Ureter (tissue), 1 donor: ENCODE results near the gene PIERCE2. TPM values are rescaled to one million over a fixed set of nuclear protein-coding genes. Genes with fewer than 3 reads are reported as not detected.
"Not testable (repeated sequence)": the region's sequence is repeated elsewhere in the genome, so short reads cannot be mapped to it uniquely, and the experiment has no call there.

ENCODE experiments used
- DNase-seq: peaks from one replicate; pipeline ENCODE4 v3.0.0-alpha.2; 2020; ENCODE audit warnings: low spot score
- total RNA-seq: library from RNA; stranded (reverse); gene quantifications from one replicate; pipeline ENCODE4 v1.2.4, GENCODE V29; 2023
- donor health status: DM: yes; HTN: yes; CAD: no.

The PIERCE2 gene
- total RNA-seq, 1 donor from 2014 or later = 3.0 TPM

DNA sequence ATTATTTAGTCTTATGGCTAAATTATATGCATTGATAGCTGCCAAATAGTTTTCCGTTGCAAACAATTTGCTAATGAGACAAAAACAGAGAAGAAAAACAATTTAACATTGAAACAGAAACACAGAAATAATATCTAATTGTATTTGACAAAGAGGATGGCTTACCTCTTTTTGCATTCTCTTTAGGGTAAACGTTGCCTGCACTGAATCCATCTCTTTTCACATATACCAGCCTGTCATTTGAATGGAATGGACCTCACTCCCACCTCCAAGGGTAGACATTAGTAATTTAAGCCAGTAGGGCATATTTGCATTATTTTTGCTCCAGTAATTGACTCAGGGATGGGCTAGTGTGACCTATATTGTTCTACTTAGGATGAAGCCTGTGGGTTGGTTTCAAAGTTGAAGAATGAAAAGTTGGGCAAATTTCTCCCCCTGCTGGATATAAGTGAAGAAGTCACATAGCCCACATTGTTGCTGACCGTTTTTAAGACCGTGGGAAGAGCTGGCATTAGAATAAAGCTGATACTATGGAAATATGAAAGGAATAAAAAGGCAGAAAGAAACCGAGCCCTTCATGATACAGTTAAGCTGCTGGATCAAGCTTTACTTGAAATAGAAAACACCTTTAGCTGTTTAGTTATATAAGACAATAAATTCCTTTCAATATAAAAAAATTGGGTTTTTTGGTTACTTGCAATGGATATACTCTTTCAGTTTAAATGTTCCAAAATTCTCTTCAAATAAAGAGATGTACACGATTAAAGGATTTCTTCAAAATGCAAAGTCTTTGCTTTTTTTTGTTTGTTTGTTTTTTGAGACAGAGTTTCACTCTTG lies 26.9 kb downstream of the PIERCE2 start:
- DNase-seq = no peak

DNA sequence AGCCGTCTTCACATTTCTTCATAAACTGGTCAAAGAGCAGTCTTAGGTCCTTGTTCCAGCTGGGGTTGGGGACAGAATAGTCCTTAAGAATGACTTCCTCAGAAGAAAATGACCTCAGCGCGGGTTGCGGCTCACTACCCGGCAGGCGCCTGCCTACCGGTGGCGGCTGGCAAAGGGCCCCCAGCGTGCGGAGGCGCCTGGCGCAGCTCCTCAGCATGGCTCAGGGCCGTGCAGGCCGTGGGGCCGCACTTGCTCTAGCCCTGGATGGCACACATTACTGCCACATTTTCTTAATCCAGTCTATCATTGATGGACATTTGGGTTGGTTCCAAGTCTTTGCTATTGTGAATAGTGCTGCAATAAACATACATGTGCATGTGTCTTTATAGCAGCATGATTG lies 34.8 kb downstream of the PIERCE2 start:
- not testable (repeated sequence) for DNase-seq

DNA sequence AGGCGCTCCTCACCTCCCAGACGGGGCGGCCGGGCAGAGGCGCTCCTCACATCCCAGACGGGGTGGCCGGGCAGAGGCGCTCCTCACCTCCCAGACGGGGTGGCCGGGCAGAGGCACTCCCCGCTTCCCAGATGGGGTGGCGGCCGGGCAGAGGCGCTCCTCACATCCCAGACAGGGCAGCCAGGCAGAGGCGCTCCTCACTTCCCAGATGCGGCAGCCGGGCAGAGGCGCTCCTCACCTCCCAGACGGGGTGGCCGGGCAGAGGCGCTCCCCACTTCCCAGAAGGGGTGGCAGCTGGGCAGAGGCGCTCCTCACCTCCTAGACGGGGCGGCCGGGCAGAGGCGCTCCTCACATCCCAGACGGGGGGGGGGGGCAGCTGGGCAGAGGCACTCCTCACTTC lies 37.6 kb downstream of the PIERCE2 start:
- DNase-seq = not testable (repeated sequence)

DNA sequence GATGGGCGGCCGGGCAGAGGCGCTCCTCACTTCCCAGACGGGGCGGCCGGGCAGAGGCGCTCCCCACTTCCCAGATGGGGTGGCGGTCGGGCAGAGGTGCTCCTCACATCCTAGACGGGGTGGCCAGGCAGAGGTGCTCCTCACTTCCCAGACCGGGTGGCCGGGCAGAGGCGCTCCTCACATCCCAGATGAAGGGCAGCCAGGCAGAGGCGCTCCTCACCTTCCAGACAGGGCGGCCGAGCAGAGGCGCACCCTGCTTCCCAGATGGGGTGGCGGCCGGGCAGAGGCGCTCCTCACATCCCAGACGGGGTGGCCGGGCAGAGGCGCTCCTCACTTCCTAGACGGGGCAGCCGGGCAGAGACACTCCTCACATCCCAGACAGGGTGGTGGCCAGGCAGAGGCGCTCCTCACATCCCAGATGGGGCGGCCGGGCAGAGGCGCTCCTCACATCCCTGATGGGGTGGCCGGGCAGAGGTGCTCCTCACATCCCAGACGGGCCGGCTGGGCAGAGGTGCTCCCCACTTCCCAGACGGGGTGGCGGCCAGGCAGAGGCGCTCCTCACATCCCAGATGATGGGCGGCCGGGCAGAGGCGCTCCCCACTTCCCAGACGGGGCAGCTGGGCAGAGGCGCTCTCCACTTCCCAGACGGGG lies 38.2 kb downstream of the PIERCE2 start:
- DNase-seq = not testable (repeated sequence)

DNA sequence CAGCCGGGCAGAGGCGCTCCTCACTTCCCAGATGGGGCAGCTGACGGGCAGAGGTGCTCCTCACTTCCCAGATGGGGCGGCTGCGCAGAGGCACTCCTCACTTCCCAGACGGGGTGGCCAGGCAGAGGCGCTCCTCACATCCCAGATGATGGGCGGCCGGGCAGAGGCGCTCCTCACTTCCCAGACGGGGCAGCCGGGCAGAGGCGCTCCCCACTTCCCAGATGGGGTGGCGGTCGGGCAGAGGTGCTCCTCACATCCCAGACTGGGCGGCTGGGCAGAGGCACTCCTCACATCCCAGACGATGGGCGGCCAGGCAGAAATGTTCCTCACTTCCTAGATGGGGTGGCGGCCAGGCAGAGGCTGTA lies 38.7 kb downstream of the PIERCE2 start:
- DNase-seq = not testable (repeated sequence)

DNA sequence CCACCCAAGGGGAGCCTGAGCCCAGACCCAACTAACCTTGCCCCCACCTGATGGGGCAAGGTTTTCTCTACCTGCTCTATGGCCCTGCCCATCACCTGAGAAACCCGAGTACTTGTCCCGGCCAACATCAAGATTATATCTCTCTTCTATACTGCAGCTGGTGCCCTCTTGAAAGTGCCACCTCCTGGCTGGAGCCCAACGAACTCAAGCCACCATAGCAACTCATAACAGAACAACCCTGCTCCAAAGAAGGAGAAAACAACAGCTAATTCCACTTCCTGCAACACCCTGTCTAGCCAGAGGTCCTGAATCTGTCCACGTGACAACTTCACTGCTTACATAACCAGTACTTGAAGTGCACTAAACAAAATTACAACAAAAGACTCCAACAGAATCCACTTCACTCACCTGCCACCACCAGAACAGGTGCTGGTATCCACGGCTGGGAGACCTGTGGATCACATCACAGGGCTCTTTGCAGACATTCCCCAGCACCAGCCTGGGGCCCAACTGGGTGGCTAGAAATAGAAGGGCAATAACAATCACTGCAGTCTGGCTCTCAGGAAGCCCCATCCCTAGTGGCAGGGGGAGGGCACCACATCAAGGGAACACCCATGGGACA lies 49.2 kb downstream of the PIERCE2 start:
- no peak for DNase-seq

DNA sequence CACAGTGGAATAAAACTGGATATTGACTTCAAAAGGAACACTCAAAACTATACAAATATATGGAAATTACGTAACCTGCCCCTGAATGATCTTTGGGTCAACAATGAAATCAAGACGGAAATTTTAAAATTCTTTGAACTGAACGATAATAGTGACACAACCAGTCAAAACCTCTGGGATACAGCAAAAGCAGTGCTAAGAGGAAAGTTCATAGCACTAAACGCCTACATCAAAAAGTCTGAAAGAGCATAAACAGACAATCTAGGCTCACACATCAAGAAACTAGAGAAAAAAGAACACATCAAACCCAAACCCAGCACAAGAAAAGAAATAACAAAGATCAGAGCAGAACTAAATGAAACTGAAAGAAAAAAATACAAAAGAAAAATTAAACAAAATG lies 53.2 kb downstream of the PIERCE2 start:
- no peak for DNase-seq

DNA sequence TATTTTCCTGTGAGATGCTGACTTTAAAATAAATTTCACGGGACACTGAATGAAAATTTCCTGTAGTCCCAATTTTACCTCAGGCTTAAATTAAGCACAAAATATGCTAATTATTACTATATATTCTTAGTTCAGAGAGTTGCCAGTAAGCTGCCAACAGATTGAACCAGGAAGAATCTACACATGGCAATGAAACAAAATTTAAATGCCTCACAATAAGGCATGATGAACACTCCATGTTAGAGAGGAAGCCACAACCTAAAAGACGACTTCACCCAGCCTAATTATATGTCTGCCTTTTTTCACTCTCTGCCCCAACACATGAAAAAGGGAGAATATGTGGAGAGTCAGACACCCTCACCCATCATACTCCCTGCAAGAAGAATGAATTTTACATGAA lies 60.0 kb downstream of the PIERCE2 start:
- DNase-seq = no peak

Other genes with a start within 250 kb of the PIERCE2 start
- gene RSL24D1, start 211.6 kb upstream of the PIERCE2 start, total RNA-seq = 62.2 TPM
- 29.0 TPM for gene RAB27A, start 118.7 kb upstream of the PIERCE2 start, total RNA-seq
- gene PIGBOS1, start 89.4 kb upstream of the PIERCE2 start, total RNA-seq = 9.9 TPM
- gene PIGB, start 89.3 kb upstream of the PIERCE2 start, total RNA-seq = 23.0 TPM
- gene CCPG1, start 136 bp upstream of the PIERCE2 start, total RNA-seq = 60.7 TPM
- 5.3 TPM for gene DNAAF4, start 99.7 kb downstream of the PIERCE2 start, total RNA-seq
- gene PYGO1, start 179.8 kb downstream of the PIERCE2 start, total RNA-seq = 10.7 TPM